Nephron progenitor cell (in vitro differentiated cells): ENCODE measurements around the gene OGG1.
"Not testable (repeated sequence)": the region's sequence is repeated elsewhere in the genome, so short reads cannot be mapped to it uniquely, and the experiment has no call there.

Experiments used
- DNase-seq: peaks from one replicate; pipeline ENCODE4 v3.0.0; 2021
- H3K27ac Mint-ChIP-seq: 2 replicates; pipeline ENCODE4 v1.8.0; 2021; ENCODE audit warnings: mild to moderate bottlenecking, moderate library complexity, mixed read lengths
- H3K27me3 Mint-ChIP-seq: 2 replicates; pipeline ENCODE4 v1.8.0; 2021; ENCODE audit warnings: mild to moderate bottlenecking, low read depth, mixed read lengths; ENCODE audit not compliant: poor library complexity
- H3K36me3 Mint-ChIP-seq: 2 replicates; pipeline ENCODE4 v1.8.0; 2021; ENCODE audit warnings: low read depth, mixed read lengths
- H3K4me1 Mint-ChIP-seq: 2 replicates; pipeline ENCODE4 v1.8.0; 2021; ENCODE audit warnings: mixed read lengths
- H3K4me3 Mint-ChIP-seq: 2 replicates; pipeline ENCODE4 v1.8.0; 2021; ENCODE audit warnings: mild to moderate bottlenecking, moderate library complexity, mixed read lengths
- H3K9me3 Mint-ChIP-seq: 2 replicates; pipeline ENCODE4 v1.8.0; 2021; ENCODE audit warnings: mild to moderate bottlenecking, moderate library complexity, mixed read lengths
- CTCF ChIP-seq: fragments of 200-600 bp; sonication (generic); IDR thresholded peaks from 2 replicates; pipeline ENCODE4 v1.5.0; 2021; ENCODE audit warnings: antibody characterized with exemption

The OGG1 gene

DNA sequence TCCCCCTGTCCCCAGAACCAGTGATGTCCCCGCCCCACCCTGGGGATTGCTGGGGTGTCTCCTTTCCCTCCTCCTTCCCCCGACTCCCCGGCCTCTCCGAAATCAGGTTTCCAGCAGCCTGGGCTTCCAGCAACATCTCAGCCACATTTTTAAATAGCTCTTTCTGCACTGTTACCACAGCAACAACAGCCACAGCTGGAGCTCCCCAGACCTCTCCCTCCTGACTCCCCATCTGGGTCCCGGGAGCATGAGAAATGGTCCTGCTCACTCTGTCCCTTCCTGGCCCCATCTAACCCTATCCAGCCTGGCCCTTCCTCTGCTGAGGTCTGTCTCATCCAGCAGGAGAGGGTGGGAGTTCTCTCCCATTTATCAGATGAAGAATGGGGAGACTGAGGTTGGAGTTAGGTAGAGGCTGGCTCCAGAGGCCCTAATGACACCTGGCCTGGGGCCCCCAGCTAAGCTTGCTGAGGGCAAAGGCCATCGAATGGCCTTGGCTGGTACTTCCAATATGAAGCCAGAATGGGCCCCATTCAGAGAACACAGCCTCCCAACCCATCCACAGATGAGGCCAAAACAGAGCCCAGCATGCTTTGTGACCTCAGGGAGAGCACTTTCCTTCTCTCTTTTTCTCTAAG is 18.5 kb downstream of the OGG1 start:
- Mint-ChIP-seq H3K27me3 (peaks cover 24% of the 10 kb centered on the region), H3K4me1 (peaks cover 17% of the 10 kb centered on the region), H3K27ac (no peak overlapping the region), H3K9me3 (no peaks in the 10 kb centered on the region), H3K4me3 (no peak overlapping the region), H3K36me3 (peaks cover 5% of the 10 kb centered on the region)
- no peak for TF ChIP-seq CTCF
- DNase-seq = no peak

DNA sequence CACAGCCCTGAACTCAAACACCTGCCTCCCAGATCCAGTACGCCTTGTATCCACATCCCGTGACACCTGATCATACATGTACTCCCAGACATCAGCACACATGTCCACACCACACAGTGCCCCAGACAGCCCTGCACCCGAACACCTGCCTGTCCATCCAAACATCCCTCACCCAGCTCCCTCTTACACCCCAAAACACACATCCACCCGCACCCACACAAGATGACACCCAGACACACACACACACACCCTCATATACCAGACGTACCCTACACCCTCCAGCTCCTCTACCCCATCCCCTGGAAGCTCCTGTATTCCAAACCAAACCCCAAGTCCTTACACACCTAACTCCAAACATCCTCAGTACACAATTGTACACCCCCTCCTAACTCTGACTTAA is 19.3 kb downstream of the OGG1 start:
- Mint-ChIP-seq H3K27ac (no peak overlapping the region), H3K9me3 (no peaks in the 10 kb centered on the region), H3K27me3 (peaks cover 24% of the 10 kb centered on the region), H3K36me3 (peaks cover 5% of the 10 kb centered on the region), H3K4me1 (peaks cover 17% of the 10 kb centered on the region), H3K4me3 (peak overlapping the region; percentile 79)
- DNase-seq = no peak
- no peak for TF ChIP-seq CTCF

GRCh38 chr3:9769426-9770275 is 19.9 kb downstream of the OGG1 start, which contains the start of gene CAMK1:
Gene CAMK1 (minus strand): TSS chr3:9769947. CDS start chr3:9767749, 2,198 bp downstream.
- Mint-ChIP-seq H3K36me3 (peaks cover 5% of the 10 kb centered on the region), H3K4me3 (peak within 1 kb of the TSS; percentile 79), H3K27me3 (peaks cover 24% of the 10 kb centered on the region), H3K9me3 (no peaks in the 10 kb centered on the region), H3K4me1 (peaks cover 17% of the 10 kb centered on the region), H3K27ac (no peak within 1 kb of the TSS)
- peak; percentile 82 for DNase-seq
- TF ChIP-seq CTCF = no peak

GRCh38 chr3:9770276-9770812 is 20.6 kb downstream of the OGG1 start:
- DNase-seq = no peak
- Mint-ChIP-seq H3K9me3 (no peaks in the 10 kb centered on the region), H3K27ac (no peak overlapping the region), H3K36me3 (no peaks in the 10 kb centered on the region), H3K4me3 (peak overlapping the region; percentile 73), H3K27me3 (peaks cover 24% of the 10 kb centered on the region), H3K4me1 (peaks cover 17% of the 10 kb centered on the region)
- TF ChIP-seq CTCF = no peak

GRCh38 chr3:9771007-9771406 is 21.3 kb downstream of the OGG1 start:
- peaks cover 24% of the 10 kb centered on the region for H3K27me3 Mint-ChIP-seq
- H3K4me3 Mint-ChIP-seq = peak overlapping the region; percentile 77
- not testable (repeated sequence) for H3K9me3 Mint-ChIP-seq, DNase-seq, H3K27ac Mint-ChIP-seq, H3K36me3 Mint-ChIP-seq
- H3K4me1 Mint-ChIP-seq = peaks cover 13% of the 10 kb centered on the region

- H3K4me3 Mint-ChIP-seq = no peak overlapping the region
- peaks cover 13% of the 10 kb centered on the region for H3K36me3 Mint-ChIP-seq
- no peak for DNase-seq
- H3K9me3 Mint-ChIP-seq = no peaks in the 10 kb centered on the region
- no peak overlapping the region for H3K27ac Mint-ChIP-seq
- H3K27me3 Mint-ChIP-seq = peaks cover 6% of the 10 kb centered on the region
- TF ChIP-seq CTCF = no peak
- H3K4me1 Mint-ChIP-seq = peaks cover 9% of the 10 kb centered on the region
These were observed 27.3 kb downstream of the OGG1 start for GRCh38 chr3:9776896-9777693.
